GM12878 (cell line): ENCODE results near the gene CALY. TPM values are rescaled to one million over a fixed set of nuclear protein-coding genes. Genes with fewer than 3 reads are reported as not detected.

Source experiments
- ATAC-seq: fragments of 200-7000 bp; cut with Tn5 transposase; 3 replicates; pipeline ENCODE4 v1.9.1; 2020; ENCODE audit warnings: mild to moderate bottlenecking, moderate library complexity
- BruUV-seq: library from RNA; stranded (reverse); fragments of 400-500 nt; replicated peaks from 2 replicates; lab custom pipeline; 2021; lab: Mats Ljungman, UMichigan
- CTCF ChIA-PET: fragments of 300-600 bp; sonication (Branson Sonifier 250); formaldehyde crosslinking; extraction: SDS; loops from one replicate; lab custom pipeline; 2021; ENCODE audit warnings: inconsistent platforms; lab: Yijun Ruan, JAX
- POLR2A ChIA-PET: fragments of 350-600 bp; formaldehyde crosslinking; extraction: SDS; loops from one replicate; lab custom pipeline; 2021; ENCODE audit warnings: inconsistent platforms; lab: Charles Lee
- RAD21 ChIA-PET: fragments of 300-600 bp; sonication (Branson Sonifier 250); formaldehyde crosslinking; loops from one replicate; lab custom pipeline; 2023; ENCODE audit warnings: antibody characterized with exemption; ENCODE audit not compliant: unreplicated experiment; lab: Charles Lee
- SMC1A ChIA-PET: fragments of 300-600 bp; sonication (Branson Sonifier 250); formaldehyde crosslinking; loops from one replicate; lab custom pipeline; 2023; ENCODE audit not compliant: unreplicated experiment, uncharacterized antibody; lab: Charles Lee
- DNase-seq: peaks from one replicate; pipeline ENCODE4 v3.0.0-alpha.2; 2011; ENCODE audit warnings: low read depth, low spot score
- FAIRE-seq: peaks from 3 replicates; lab custom pipeline; 2011; peaks lifted over from hg19 to GRCh38; lab: Jason Lieb, UNC
- H2AFZ ChIP-seq: 2 replicates; pipeline ENCODE4 v1.6.0; 2011; ENCODE audit warnings: low read depth, low read length, control low read depth; ENCODE audit not compliant: control insufficient read depth
- H3K27ac ChIP-seq: 2 replicates; pipeline ENCODE4 v1.5.1; 2011; ENCODE audit warnings: control low read depth; ENCODE audit not compliant: control insufficient read depth, insufficient read depth
- H3K27me3 ChIP-seq, 2 experiments: replicated peaks in 1 of 2; 2 replicates each; pipeline versions ENCODE4 v1.6.0 to v1.6.1; 2011; ENCODE audit warnings: low read length in 1 of 2; ENCODE audit not compliant: control insufficient read depth in 2 of 2, insufficient read depth in 2 of 2
- H3K36me3 ChIP-seq, 2 experiments: 2 replicates each; pipeline ENCODE4 v1.5.1; 2011; ENCODE audit warnings: low read length in 1 of 2; ENCODE audit not compliant: control insufficient read depth in 2 of 2, insufficient read depth in 2 of 2
- H3K4me1 ChIP-seq: 2 replicates; pipeline ENCODE4 v1.6.1; 2011; ENCODE audit warnings: mild to moderate bottlenecking, low read length, moderate library complexity, mixed read lengths; ENCODE audit not compliant: control insufficient read depth, insufficient read depth
- H3K4me2 ChIP-seq: 2 replicates; pipeline ENCODE4 v1.6.0; 2011; ENCODE audit warnings: control low read depth; ENCODE audit not compliant: control insufficient read depth, insufficient read depth
- H3K4me3 ChIP-seq: fragments of 200-600 bp; sonication (generic); 2 replicates; pipeline ENCODE4 v1.5.1; 2016
- H3K79me2 ChIP-seq: 2 replicates; pipeline ENCODE4 v1.6.0; 2011; ENCODE audit warnings: low read length; ENCODE audit not compliant: control insufficient read depth, insufficient read depth
- H3K9ac ChIP-seq: 2 replicates; pipeline ENCODE4 v1.8.0; 2011; ENCODE audit warnings: low read length, control low read depth, mixed read lengths; ENCODE audit not compliant: control insufficient read depth, insufficient read depth
- H3K9me3 ChIP-seq: replicated peaks from 3 replicates; pipeline ENCODE4 v1.5.1; 2011; ENCODE audit warnings: mild to moderate bottlenecking, low read length; ENCODE audit not compliant: control insufficient read depth, insufficient read depth
- H4K20me1 ChIP-seq: 2 replicates; pipeline ENCODE4 v1.6.0; 2011; ENCODE audit not compliant: control insufficient read depth, insufficient read depth
- BHLHE40 ChIP-seq, 2 experiments: fragments of 450-650 bp in 1 of 2; IDR thresholded peaks; 2 replicates each; pipeline ENCODE4 v1.6.1; 2011 to 2017; ENCODE audit warnings: low read depth in 2 of 2, borderline replicate concordance in 1 of 2, improper control_type of control experiment in 1 of 2, low read length in 1 of 2, mild to moderate bottlenecking in 1 of 2
- KDM1A ChIP-seq: fragments of 200-600 bp; sonication (generic); IDR thresholded peaks from 2 replicates; pipeline ENCODE4 v1.6.1; 2016; ENCODE audit warnings: borderline replicate concordance
- NFYA ChIP-seq: IDR thresholded peaks from 2 replicates; pipeline ENCODE4 v1.6.1; 2011; ENCODE audit warnings: low read depth, mild to moderate bottlenecking, low read length, improper control_type of control experiment, borderline replicate concordance
- NR2F1 ChIP-seq: fragments of 450-650 bp; conservative IDR thresholded peaks from 2 replicates; pipeline ENCODE4 v1.6.1; 2017; ENCODE audit warnings: mild to moderate bottlenecking
- WGBS: methylation state at CpG from one replicate; pipeline ENCODE4 v1.1.6; 2016; ENCODE audit warnings: low lambda C conversion rate; ENCODE audit not compliant: insufficient replicate concordance, insufficient coverage; ENCODE audit errors: missing lambda C conversion rate; 5-methylcytosine and 5-hydroxymethylcytosine counted together
- in situ Hi-C: fragments of 300-500 bp; cut with MboI; formaldehyde crosslinking; loops from 9 replicates; pipeline ENCODE4 v1.14.3; 2018; ENCODE audit warnings: mixed read lengths
- intact Hi-C: fragments of 100-400 bp; cut with micrococcal nuclease; formaldehyde crosslinking; loops from one replicate; pipeline ENCODE4 v1.14.2; 2022; ENCODE audit not compliant: unreplicated experiment
- polyA plus RNA-seq, 11 experiments: library from polyadenylated mRNA; depleted of rRNA in 4 of 11; unstranded in 6 of 11; stranded (reverse) in 5 of 11; fragments of >200 nt; fragmentation: Nextera tagmentation in 4 of 11; fragmentation: Illumina TruSeq in 1 of 11; extraction: Ambion mirVana in 4 of 11; extraction: Trizol in 1 of 11; gene quantifications; 1 replicate in 1 of 11; 2 replicates in 10 of 11; pipeline versions ENCODE4 v1.2.1 to v1.2.3, GENCODE V29; 2011 to 2016; ENCODE audit warnings: inconsistent platforms in 2 of 11, missing spikeins in 2 of 11, low read depth in 1 of 11
- total RNA-seq, 4 experiments: library from RNA; depleted of rRNA in 3 of 4; stranded (reverse); fragments of >200 nt in 3 of 4; fragmentation: Illumina TruSeq in 1 of 4; extraction: Trizol in 1 of 4; gene quantifications; 2 replicates each; pipeline versions ENCODE4 v1.2.1 to v1.2.3, GENCODE V29; 2013 to 2021
- TF ChIP-seq, protein P1 (sequence below): IDR thresholded peaks from 2 replicates; pipeline ENCODE4 v1.6.1; 2012; ENCODE audit warnings: improper control_type of control experiment, low read depth, low read length; ENCODE audit not compliant: insufficient replicate concordance

The CALY gene
- total and polyA plus RNA-seq, 10 of the 15 experiments (the other 5 are each of a cell fraction or from before 2014, with no cell fraction given), result 0.07 TPM; not detected in 9

DNA sequence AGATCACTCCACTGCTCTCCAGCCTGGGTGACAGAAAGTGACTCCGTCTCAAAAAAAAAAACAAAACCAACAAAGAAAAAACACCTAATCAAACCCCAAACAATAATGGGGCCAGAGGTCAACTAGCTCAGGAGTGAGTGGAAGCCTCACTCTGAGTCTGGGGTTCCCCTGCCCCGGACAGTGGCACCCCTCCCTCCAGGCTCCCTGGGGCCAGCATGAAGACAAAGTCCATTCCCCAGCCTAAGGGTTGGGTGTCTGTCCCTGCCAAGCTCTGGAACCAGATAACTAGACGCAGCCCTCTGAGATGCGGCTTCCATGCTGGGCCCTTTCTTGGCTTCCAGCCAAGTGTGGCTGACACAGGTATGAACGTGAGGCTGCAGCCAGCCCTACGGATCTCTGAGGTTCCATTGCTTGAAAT, 22.9 kb upstream of the CALY start:
- Histone ChIP-seq H4K20me1 (no peaks in the 10 kb centered on the region), H3K27me3 (no peaks in the 10 kb centered on the region), H3K4me1 (peaks cover 18% of the 10 kb centered on the region), H3K4me3 (no peak overlapping the region), H3K27ac (no peak overlapping the region), H3K4me2 (no peak overlapping the region), H3K79me2 (no peaks in the 10 kb centered on the region; the same call in 1 of the 2 replicates), H3K9ac (no peak overlapping the region), H3K9me3 (no peaks in the 10 kb centered on the region), H2AFZ (no peak overlapping the region), H3K36me3 (peaks cover 0 to 5% of the 10 kb centered on the region in 2 experiments; a peak in 2 of 4 replicates)
- BruUV-seq, result no TSS peak
- DNase-seq (no peak), FAIRE-seq (no peak), ATAC-seq (no peak)
- TF ChIP-seq KDM1A, result no peak
- TF ChIP-seq BHLHE40 (IDR thresholded peaks at IDR 0.05; ENCODE audit: borderline replicate concordance in 1 of 2, low read depth in 2 of 2, low read length in 1 of 2), result no peak
- no peak for TF ChIP-seq NFYA
- TF ChIP-seq, protein P1, sequence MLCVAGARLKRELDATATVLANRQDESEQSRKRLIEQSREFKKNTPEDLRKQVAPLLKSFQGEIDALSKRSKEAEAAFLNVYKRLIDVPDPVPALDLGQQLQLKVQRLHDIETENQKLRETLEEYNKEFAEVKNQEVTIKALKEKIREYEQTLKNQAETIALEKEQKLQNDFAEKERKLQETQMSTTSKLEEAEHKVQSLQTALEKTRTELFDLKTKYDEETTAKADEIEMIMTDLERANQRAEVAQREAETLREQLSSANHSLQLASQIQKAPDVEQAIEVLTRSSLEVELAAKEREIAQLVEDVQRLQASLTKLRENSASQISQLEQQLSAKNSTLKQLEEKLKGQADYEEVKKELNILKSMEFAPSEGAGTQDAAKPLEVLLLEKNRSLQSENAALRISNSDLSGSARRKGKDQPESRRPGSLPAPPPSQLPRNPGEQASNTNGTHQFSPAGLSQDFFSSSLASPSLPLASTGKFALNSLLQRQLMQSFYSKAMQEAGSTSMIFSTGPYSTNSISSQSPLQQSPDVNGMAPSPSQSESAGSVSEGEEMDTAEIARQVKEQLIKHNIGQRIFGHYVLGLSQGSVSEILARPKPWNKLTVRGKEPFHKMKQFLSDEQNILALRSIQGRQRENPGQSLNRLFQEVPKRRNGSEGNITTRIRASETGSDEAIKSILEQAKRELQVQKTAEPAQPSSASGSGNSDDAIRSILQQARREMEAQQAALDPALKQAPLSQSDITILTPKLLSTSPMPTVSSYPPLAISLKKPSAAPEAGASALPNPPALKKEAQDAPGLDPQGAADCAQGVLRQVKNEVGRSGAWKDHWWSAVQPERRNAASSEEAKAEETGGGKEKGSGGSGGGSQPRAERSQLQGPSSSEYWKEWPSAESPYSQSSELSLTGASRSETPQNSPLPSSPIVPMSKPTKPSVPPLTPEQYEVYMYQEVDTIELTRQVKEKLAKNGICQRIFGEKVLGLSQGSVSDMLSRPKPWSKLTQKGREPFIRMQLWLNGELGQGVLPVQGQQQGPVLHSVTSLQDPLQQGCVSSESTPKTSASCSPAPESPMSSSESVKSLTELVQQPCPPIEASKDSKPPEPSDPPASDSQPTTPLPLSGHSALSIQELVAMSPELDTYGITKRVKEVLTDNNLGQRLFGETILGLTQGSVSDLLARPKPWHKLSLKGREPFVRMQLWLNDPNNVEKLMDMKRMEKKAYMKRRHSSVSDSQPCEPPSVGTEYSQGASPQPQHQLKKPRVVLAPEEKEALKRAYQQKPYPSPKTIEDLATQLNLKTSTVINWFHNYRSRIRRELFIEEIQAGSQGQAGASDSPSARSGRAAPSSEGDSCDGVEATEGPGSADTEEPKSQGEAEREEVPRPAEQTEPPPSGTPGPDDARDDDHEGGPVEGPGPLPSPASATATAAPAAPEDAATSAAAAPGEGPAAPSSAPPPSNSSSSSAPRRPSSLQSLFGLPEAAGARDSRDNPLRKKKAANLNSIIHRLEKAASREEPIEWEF, result no peak
- TF ChIP-seq NR2F1, result peak; percentile 80
- SMC1A ChIA-PET, result no interaction called here
- RAD21 ChIA-PET, result no interaction called here
- WGBS, result 61% methylated on average over 6 of the region's 6 CpGs
- CTCF ChIA-PET, result interaction anchor here (1.5 kb wide), 1 partner anchor 30 kb away, joined by 6 read pairs; no protein-coding TSS in a partner anchor
- intact Hi-C loops (no loop called here), in situ Hi-C loops (no loop called here)
- POLR2A ChIA-PET, result interaction anchor here (1.0 kb wide), 1 partner anchor 11 kb away, joined by 4 read pairs; no protein-coding TSS in a partner anchor
